ENCODE measurements around the gene RAB1B. TPM values are rescaled to one million over a fixed set of nuclear protein-coding genes. Genes with fewer than 3 reads are reported as not detected.

The RAB1B gene
- total RNA-seq, 4 donors from 2014 or later = 79.0 to 124 (median 115) TPM

DNA sequence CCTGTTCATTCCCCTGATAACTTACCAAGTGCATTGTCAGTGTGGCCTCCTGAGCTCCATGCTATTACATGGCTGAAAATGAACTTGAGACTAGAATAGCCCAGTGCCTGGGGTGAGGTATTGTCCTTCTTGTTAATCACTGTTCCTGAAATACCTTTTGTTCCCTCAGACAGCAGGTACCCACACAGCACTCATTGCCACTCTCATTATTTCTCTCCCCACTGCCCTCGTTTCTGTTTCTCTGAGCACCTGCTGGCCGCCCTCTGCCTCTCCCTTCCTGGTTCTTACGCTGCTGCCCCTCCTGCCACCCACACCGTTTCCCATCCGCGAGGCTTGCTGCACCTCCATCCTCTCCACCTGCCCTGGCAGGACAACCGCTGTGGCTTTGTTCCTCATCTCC is 36.9 kb upstream of the RAB1B start:
- WGBS = 88% methylated on average over 7 of the region's 7 CpGs
- H3K4me3 ChIP-seq = no peak overlapping the region
- TF ChIP-seq EP300 (IDR thresholded peaks at IDR 0.05) (no peak), POLR2AphosphoS5 (IDR thresholded peaks at IDR 0.05) (no peak), POLR2A (IDR thresholded peaks at IDR 0.05) (no peak)
- TF ChIP-seq, protein P1, sequence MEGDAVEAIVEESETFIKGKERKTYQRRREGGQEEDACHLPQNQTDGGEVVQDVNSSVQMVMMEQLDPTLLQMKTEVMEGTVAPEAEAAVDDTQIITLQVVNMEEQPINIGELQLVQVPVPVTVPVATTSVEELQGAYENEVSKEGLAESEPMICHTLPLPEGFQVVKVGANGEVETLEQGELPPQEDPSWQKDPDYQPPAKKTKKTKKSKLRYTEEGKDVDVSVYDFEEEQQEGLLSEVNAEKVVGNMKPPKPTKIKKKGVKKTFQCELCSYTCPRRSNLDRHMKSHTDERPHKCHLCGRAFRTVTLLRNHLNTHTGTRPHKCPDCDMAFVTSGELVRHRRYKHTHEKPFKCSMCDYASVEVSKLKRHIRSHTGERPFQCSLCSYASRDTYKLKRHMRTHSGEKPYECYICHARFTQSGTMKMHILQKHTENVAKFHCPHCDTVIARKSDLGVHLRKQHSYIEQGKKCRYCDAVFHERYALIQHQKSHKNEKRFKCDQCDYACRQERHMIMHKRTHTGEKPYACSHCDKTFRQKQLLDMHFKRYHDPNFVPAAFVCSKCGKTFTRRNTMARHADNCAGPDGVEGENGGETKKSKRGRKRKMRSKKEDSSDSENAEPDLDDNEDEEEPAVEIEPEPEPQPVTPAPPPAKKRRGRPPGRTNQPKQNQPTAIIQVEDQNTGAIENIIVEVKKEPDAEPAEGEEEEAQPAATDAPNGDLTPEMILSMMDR (IDR thresholded peaks at IDR 0.05) = no peak
- peaks cover 74% of the 10 kb centered on the region for H3K36me3 ChIP-seq
- no peaks in the 10 kb centered on the region for H3K27me3 ChIP-seq
- H3K27ac ChIP-seq = no peak overlapping the region
- no peaks in the 10 kb centered on the region for H3K4me1 ChIP-seq
- no peak for DNase-seq (ENCODE audit: low spot score in 2 of 2)
- H3K9me3 ChIP-seq = no peaks in the 10 kb centered on the region

DNA sequence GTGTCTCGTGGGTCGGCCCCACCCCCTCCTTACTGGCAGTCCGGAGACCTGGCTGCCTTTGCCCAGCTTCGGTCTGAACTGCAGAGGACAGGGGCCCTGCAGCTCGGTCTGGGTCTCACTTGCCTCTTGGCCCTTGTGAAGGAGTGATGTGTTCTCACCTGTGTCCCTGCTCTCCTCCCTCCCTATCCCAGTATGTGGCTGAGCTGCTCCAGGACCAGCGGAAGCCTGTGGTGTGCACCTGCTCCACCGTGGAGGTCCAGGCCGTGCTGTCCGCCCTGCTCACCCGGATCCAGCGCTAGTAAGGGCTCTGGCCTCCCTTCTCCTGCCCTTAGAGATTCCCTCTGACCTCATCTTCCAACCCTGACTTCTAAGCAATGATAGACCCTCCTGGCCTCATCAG is 35.7 kb upstream of the RAB1B start:
- Histone ChIP-seq H3K4me1 (no peaks in the 10 kb centered on the region), H3K9me3 (no peaks in the 10 kb centered on the region), H3K27me3 (no peaks in the 10 kb centered on the region), H3K27ac (no peak overlapping the region), H3K36me3 (peaks cover 76% of the 10 kb centered on the region), H3K4me3 (no peak overlapping the region)
- 95% methylated on average over 9 of the region's 11 CpGs for WGBS
- no peak for TF ChIP-seq EP300 (IDR thresholded peaks at IDR 0.05)
- no peak for DNase-seq (ENCODE audit: low spot score in 2 of 2)

DNA sequence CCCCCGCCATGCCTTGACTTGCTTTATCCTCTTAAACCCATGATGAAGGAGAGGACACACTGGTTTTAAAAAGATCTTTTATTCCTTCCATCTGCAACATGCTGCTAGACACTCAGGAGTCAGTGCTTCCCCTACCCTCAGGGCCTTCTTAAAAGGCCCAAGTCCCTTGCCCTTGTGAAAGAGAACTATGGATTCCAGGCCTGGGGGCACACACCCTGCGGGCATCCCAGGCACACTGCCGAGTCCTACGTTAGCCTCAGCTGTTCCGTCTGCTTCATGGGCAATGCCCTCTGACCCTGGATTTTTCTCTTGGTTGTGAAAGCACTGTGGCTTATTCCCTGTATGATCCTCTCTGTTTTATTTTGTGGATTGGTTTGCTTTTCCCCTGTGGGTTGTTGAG is 35.1 kb upstream of the RAB1B start:
- H3K4me1 ChIP-seq = no peaks in the 10 kb centered on the region
- H3K27ac ChIP-seq = no peak overlapping the region
- TF ChIP-seq POLR2A (IDR thresholded peaks at IDR 0.05) (no peak), EP300 (IDR thresholded peaks at IDR 0.05) (no peak)
- TF ChIP-seq, protein P1 (IDR thresholded peaks at IDR 0.05) = no peak
- peaks cover 78% of the 10 kb centered on the region for H3K36me3 ChIP-seq
- H3K27me3 ChIP-seq = no peaks in the 10 kb centered on the region
- 91% methylated on average over 5 of the region's 5 CpGs for WGBS
- no peak overlapping the region for H3K4me3 ChIP-seq
- DNase-seq (ENCODE audit: low spot score in 2 of 2) = no peak
- H3K9me3 ChIP-seq = no peaks in the 10 kb centered on the region

DNA sequence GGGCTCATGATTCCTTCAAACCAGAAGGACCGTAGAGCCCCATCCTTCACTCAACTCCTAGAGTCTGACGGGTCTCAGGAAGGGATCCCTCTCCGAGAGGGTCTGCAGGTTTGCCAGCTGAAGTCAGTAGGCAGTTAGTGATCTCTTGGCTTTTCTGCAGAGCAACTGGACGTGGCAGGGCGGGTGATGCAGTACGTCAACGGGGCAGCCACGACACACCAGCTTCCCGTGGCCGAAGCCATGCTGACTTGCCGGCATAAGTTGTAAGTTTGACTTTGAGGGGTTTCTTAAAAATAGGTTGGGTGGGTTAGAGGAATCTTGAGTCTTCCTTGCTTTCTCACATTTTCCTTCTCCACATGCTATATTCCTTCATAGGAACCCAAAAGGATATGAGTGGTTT is 33.3 kb upstream of the RAB1B start:
- Histone ChIP-seq H3K27me3 (no peaks in the 10 kb centered on the region), H3K36me3 (peaks cover 90% of the 10 kb centered on the region), H3K9me3 (no peaks in the 10 kb centered on the region), H3K4me1 (no peaks in the 10 kb centered on the region), H3K27ac (no peak overlapping the region), H3K4me3 (no peak overlapping the region)
- no peak for TF ChIP-seq EP300 (IDR thresholded peaks at IDR 0.05)
- no peak for TF ChIP-seq POLR2A (IDR thresholded peaks at IDR 0.05)
- TF ChIP-seq, protein P1 (IDR thresholded peaks at IDR 0.05) = no peak
- TF ChIP-seq POLR2AphosphoS5 (IDR thresholded peaks at IDR 0.05) = no peak
- 93% methylated on average over 11 of the region's 11 CpGs for WGBS
- DNase-seq (ENCODE audit: low spot score in 2 of 2) = no peak

DNA sequence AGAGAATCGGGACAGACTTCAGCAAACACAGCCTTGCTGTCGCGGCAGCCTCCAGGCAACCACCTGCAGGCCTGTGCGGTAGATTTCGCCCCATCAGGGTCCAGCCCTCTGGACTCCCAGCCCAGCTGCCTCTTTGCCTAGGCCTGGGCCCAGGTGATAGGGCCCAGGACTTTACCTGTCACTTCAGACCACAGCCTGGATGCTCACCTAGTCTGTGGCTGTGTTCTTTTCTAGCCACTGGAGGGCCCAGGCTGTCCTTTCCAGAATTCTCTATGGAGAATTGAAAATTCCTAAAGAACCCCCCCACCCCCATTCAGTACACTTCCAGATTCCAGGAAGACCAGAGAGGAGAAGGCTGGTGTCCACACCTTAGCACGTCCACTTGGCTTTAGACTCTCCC is 30.6 kb upstream of the RAB1B start:
- WGBS = 95% methylated on average over 6 of the region's 6 CpGs
- no peaks in the 10 kb centered on the region for H3K27me3 ChIP-seq
- H3K9me3 ChIP-seq = no peaks in the 10 kb centered on the region
- no peak overlapping the region for H3K4me3 ChIP-seq
- H3K36me3 ChIP-seq = peaks cover 93% of the 10 kb centered on the region
- no peak for TF ChIP-seq POLR2AphosphoS5 (IDR thresholded peaks at IDR 0.05)
- TF ChIP-seq POLR2A (IDR thresholded peaks at IDR 0.05) = no peak
- TF ChIP-seq, protein P1 (IDR thresholded peaks at IDR 0.05) = no peak
- no peak for TF ChIP-seq EP300 (IDR thresholded peaks at IDR 0.05)
- H3K27ac ChIP-seq = no peak overlapping the region
- no peaks in the 10 kb centered on the region for H3K4me1 ChIP-seq
- no peak for DNase-seq (ENCODE audit: low spot score in 2 of 2)

DNA sequence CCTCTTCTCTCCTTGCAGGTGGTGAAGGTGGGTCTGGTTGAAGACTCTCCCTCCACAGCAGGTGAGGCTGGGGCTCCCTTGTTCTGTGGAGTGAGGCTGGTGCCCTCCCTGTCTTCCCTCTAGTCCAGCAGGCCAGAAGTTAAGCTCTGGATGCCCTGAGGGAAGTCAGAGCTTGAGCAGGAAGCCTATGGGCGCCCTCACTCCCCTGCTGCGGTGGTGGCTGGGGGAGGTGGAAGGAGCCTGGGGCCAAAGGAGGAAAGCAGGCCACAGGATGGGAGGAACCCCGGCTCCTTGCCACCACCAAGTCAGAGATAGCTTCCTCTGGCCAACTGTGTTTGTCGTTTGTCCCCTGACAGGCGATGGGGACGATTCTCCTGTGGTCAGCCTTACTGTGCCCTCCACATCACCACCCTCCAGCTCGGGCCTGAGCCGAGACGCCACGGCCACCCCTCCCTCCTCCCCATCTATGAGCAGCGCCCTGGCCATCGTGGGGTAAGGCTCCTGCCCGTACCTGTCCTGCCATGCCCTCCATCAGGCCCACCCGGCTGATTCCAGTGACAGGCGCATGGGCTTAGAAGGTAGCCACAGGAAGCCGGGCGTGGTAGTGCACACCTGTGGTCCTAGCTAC is 29.5 kb upstream of the RAB1B start:
- H3K4me3 ChIP-seq = no peak overlapping the region
- H3K27me3 ChIP-seq = no peaks in the 10 kb centered on the region
- H3K36me3 ChIP-seq = peaks cover 94% of the 10 kb centered on the region
- WGBS = 86% methylated on average over 4 of the region's 17 CpGs
- no peaks in the 10 kb centered on the region for H3K9me3 ChIP-seq
- TF ChIP-seq POLR2A (IDR thresholded peaks at IDR 0.05) (no peak), EP300 (IDR thresholded peaks at IDR 0.05) (no peak), POLR2AphosphoS5 (IDR thresholded peaks at IDR 0.05) (no peak)
- TF ChIP-seq, protein P1 (IDR thresholded peaks at IDR 0.05) = no peak
- H3K27ac ChIP-seq = no peak overlapping the region
- H3K4me1 ChIP-seq = no peaks in the 10 kb centered on the region
- no peak for DNase-seq (ENCODE audit: low spot score in 2 of 2)
